Glutamatergic neuron (in vitro differentiated cells): ENCODE measurements around the gene SLC17A1. TPM values are rescaled to one million over a fixed set of nuclear protein-coding genes. Genes with fewer than 3 reads are reported as not detected.

Experiments
- DNase-seq: peaks from one replicate; pipeline ENCODE4 v3.0.0; 2022
- H3K27ac Mint-ChIP-seq: one replicate; pipeline ENCODE4 v1.8.0; 2020; ENCODE audit warnings: mild to moderate bottlenecking, mixed read lengths, inconsistent platforms; ENCODE audit not compliant: unreplicated experiment
- H3K27me3 Mint-ChIP-seq: one replicate; pipeline ENCODE4 v1.8.0; 2020; ENCODE audit warnings: mild to moderate bottlenecking, moderate library complexity, mixed read lengths, inconsistent platforms; ENCODE audit not compliant: unreplicated experiment
- H3K36me3 Mint-ChIP-seq: one replicate; pipeline ENCODE4 v1.8.0; 2020; ENCODE audit warnings: mild to moderate bottlenecking, mixed read lengths, inconsistent platforms; ENCODE audit not compliant: unreplicated experiment
- H3K4me1 Mint-ChIP-seq: one replicate; pipeline ENCODE4 v1.8.0; 2020; ENCODE audit warnings: mild to moderate bottlenecking, low read depth, mixed read lengths, inconsistent platforms; ENCODE audit not compliant: unreplicated experiment
- H3K4me3 Mint-ChIP-seq: one replicate; pipeline ENCODE4 v1.8.0; 2020; ENCODE audit warnings: mild to moderate bottlenecking, mixed read lengths, inconsistent platforms; ENCODE audit not compliant: unreplicated experiment
- H3K9me3 Mint-ChIP-seq: one replicate; pipeline ENCODE4 v1.8.0; 2020; ENCODE audit warnings: mild to moderate bottlenecking, moderate library complexity, mixed read lengths, inconsistent platforms; ENCODE audit not compliant: unreplicated experiment
- CTCF ChIP-seq: fragments of 200-600 bp; sonication (generic); IDR thresholded peaks from one replicate; pipeline ENCODE4 v1.5.0; 2021; ENCODE audit not compliant: partially characterized antibody, unreplicated experiment
- total RNA-seq: library from RNA; stranded (reverse); fragmentation: NEBNext Ultra II Directional; extraction: Animal tissue kit (Norgen Biotek cat#: 25700); gene quantifications from one replicate; pipeline ENCODE4 v1.2.1, GENCODE V29; 2021; ENCODE audit not compliant: unreplicated experiment

The SLC17A1 gene
- total RNA-seq, 1 donor from 2014 or later = not detected

- TF ChIP-seq CTCF = no peak
- no peak overlapping the region for H3K27ac Mint-ChIP-seq
- H3K27me3 Mint-ChIP-seq = peaks cover 5% of the 10 kb centered on the region
- no peak overlapping the region for H3K4me3 Mint-ChIP-seq
- DNase-seq = no peak
- H3K4me1 Mint-ChIP-seq = no peaks in the 10 kb centered on the region
- peaks cover 5% of the 10 kb centered on the region for H3K36me3 Mint-ChIP-seq
- H3K9me3 Mint-ChIP-seq = no peaks in the 10 kb centered on the region
Measured at GRCh38 chr6:25821341-25821740, 10.5 kb downstream of the SLC17A1 start.

DNA sequence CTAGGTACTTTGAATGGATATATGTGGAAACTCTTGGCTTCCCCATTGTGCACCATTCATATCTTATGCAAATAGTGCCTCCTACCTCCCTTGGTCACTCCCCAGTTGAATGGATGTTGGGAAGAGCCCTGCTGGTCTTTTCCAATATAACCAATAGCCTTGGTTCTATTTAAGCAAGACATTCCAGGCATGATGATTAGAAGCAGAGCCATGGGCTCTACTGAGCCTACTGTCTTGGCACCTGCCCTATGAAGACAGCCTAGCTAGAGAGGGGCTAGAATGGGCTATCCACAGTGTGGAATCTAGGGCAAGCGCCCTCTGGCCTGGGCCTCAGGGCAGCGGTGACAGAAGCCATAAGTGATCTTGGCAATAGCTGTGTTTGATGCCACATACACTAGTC, 15.6 kb downstream of the SLC17A1 start:
- TF ChIP-seq CTCF = no peak
- Mint-ChIP-seq H3K27ac (no peak overlapping the region), H3K36me3 (peaks cover 5% of the 10 kb centered on the region), H3K4me1 (no peaks in the 10 kb centered on the region), H3K9me3 (no peaks in the 10 kb centered on the region), H3K27me3 (peaks cover 1% of the 10 kb centered on the region), H3K4me3 (no peak overlapping the region)
- no peak for DNase-seq

GRCh38 chr6:25815194-25815593, 16.7 kb downstream of the SLC17A1 start:
- no peaks in the 10 kb centered on the region for H3K4me1 Mint-ChIP-seq
- no peaks in the 10 kb centered on the region for H3K9me3 Mint-ChIP-seq
- peaks cover 2% of the 10 kb centered on the region for H3K36me3 Mint-ChIP-seq
- H3K27ac Mint-ChIP-seq = no peak overlapping the region
- TF ChIP-seq CTCF = no peak
- H3K27me3 Mint-ChIP-seq = no peaks in the 10 kb centered on the region
- H3K4me3 Mint-ChIP-seq = no peak overlapping the region
- no peak for DNase-seq

GRCh38 chr6:25804804-25805203, 27.0 kb downstream of the SLC17A1 start:
- no peak for DNase-seq
- no peak for TF ChIP-seq CTCF
- no peak overlapping the region for H3K4me3 Mint-ChIP-seq
- no peaks in the 10 kb centered on the region for H3K36me3 Mint-ChIP-seq
- no peak overlapping the region for H3K27ac Mint-ChIP-seq
- no peaks in the 10 kb centered on the region for H3K9me3 Mint-ChIP-seq
- no peaks in the 10 kb centered on the region for H3K4me1 Mint-ChIP-seq
- no peaks in the 10 kb centered on the region for H3K27me3 Mint-ChIP-seq

DNA sequence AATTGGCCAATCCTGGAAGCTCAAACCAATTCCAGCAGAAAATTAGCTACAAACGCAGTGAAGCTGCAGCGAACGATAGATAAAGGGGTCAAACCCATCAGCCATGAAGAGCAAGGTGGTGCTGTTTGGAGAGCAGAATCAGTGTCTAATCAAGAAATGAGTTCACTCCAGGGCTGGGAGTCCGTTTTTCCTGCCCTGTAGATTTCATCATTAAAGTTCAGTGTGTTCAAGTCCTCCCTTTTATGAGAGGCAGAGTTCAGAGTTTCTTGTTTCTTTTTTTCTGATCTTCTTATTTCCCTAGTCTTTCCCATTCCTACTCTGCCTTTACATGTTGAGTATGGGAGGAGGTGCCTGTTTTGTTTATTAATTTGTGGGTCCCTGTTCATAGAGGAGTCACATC, 30.4 kb downstream of the SLC17A1 start:
- Mint-ChIP-seq H3K27me3 (no peaks in the 10 kb centered on the region), H3K9me3 (no peaks in the 10 kb centered on the region), H3K4me3 (no peak overlapping the region), H3K36me3 (no peaks in the 10 kb centered on the region), H3K27ac (no peak overlapping the region), H3K4me1 (no peaks in the 10 kb centered on the region)
- no peak for TF ChIP-seq CTCF
- no peak for DNase-seq
